Kidney tubule cell (primary cell): Measurements from ENCODE around the gene TMEM270.

ENCODE experiments used
- DNase-seq: peaks from one replicate; pipeline ENCODE4 v3.0.0-alpha.2; 2018; ENCODE audit warnings: low spot score

TMEM270 gene

GRCh38 chr7:73887762-73888161 lies 26.8 kb downstream of the TMEM270 start:
- no peak for DNase-seq

DNA sequence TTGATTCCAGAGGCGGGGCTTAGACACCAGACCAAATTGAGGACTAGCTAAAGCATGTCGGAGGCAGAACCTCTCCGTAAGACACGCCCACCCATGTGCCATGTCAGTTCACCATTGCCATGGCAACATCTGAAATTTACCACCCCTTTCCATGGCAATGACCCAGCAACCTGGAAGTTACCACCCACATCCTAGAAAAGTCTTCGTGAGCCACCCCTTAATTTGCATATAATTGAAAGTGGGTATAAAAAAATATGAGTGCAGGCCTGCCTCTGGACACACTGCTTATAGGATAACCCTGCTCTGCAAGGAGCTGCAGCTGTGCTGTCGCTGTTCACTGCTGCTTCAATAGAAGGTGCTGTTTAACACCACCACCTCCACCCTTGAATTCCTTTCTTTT lies 28.0 kb downstream of the TMEM270 start:
- DNase-seq: no peak

- DNase-seq: no peak
These were observed 29.7 kb downstream of the TMEM270 start for GRCh38 chr7:73890555-73891147.

DNA sequence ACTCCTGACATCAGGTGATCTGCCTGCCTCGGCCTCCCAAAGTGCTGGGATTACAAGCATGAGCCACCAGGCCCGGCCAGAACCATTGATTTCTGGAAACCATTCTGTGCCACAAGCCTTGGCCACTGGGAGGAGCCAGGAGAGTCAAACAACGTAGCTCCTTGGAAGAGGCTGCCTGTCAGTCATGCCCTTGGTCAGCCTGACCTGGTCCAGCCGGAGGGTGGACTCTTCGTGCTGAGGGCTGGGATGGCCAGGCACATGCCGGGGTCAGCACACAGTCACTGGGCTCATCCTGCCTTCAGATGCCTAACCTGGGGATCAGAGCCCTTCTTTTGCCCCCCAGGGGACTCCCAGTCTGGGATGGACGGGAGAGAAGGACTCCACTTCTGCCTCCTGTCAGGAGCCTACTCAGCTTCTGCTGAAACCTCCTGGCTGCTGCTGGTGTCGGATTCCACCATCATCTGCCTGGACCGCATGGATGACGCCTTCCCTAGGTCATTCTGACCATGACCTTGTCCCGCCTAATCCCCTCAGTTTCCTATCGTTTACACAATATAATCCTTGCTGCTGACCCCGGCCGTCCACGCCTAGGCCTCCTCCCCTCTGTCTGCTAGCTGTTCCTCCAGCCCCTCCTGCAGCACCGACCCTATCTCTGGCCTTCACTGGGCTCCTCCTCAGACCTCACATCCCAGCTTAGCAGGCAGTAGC lies 30.4 kb downstream of the TMEM270 start:
- DNase-seq: no peak

DNA sequence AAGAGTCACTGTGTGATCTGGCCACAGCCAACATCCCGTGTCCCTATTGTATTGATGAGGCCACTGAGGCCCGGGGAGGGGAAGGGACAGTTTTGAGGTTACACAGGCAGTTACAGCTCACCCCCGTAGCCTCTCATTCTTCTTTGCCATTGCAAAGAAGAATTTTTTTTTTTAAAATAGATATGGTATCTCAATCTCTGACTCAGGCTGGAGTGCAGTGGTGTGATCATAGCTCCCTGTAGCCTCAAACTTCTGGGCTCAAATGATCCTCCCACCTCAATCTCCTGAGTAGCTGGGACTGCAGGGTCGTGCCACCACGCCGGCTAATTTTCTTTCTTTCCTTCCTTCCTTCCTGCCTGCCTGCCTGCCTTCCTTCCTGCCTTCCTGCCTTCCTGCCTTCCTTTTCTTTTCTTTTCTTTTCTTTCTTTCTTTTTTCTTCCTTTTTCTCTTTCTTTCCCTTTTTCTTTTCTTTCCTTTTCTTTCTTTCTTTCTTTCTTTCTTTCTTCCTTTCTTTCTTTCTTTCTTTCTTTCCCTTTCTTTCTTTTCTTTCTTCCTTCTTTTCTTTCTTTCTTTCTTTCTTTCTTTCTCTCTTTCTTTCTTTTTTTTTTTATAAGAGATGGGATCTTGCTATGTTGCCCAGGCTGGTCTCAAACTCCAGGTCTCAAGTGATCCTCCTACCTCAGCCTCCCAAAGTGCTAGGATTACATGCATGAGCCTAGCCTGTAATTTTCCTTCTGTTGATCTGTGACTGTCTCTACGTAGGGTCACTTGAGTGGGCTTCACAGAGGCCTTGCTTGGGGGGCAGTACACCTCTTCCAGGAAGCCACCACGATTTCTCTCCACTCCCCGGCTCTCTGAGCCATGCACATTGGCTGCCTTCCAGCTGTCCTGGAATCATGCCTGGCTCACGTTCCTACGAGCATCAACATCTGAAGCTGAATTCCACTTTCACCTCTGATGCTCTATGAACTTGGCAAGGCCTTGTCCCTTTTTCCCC lies 31.3 kb downstream of the TMEM270 start:
- peak; percentile 58 for DNase-seq

GRCh38 chr7:73893342-73894101 lies 32.6 kb downstream of the TMEM270 start:
- no peak for DNase-seq

DNA sequence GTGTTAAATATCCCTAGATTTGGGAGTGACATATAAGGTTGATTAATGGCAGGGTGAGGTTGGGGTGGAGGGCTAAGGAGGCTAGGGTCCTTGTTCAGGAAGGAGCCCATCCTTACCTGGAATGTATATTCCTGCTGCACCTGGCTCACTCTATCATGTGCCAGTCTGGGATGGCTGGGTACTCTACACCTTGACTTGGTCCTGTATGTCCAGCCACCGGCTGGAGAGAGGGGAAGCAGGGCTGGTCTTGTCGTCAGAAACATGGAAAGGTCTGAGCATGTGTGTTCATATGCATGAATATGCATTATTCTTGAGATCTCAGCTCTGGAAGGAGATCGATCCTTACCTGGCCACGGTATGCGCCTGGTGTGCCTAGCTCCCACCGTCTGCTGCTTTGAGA lies 33.2 kb downstream of the TMEM270 start:
- DNase-seq: no peak

- DNase-seq: peak; percentile 98
These were observed 34.0 kb downstream of the TMEM270 start for GRCh38 chr7:73894733-73895551.

GRCh38 chr7:73895626-73896025 lies 34.7 kb downstream of the TMEM270 start:
- no peak for DNase-seq

GRCh38 chr7:73896454-73896853 lies 35.5 kb downstream of the TMEM270 start:
- DNase-seq: peak; percentile 64

DNA sequence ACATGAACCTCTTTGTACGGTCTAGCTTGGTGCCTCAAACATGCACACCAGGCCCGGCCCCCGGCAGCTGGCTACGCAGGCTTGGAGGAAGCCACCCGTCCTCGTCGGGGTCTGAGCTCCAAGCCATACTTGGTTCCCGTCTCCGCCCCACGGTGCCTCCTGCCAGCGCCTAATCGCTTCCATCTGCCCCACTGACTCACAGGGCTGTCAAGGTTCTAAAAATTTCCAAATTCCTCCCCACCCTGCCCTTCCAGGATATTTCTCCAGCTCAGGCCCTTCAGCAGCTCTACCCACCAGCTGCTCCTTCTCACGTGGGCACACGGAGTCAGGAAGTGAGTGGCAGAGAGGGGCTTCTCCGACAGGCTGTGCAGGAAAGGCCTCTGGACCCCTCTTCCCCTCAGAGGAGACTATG lies 38.8 kb downstream of the TMEM270 start:
- no peak for DNase-seq

GRCh38 chr7:73900286-73900685 lies 39.3 kb downstream of the TMEM270 start:
- no peak for DNase-seq

GRCh38 chr7:73901231-73901822 lies 40.4 kb downstream of the TMEM270 start:
- no peak for DNase-seq

DNA sequence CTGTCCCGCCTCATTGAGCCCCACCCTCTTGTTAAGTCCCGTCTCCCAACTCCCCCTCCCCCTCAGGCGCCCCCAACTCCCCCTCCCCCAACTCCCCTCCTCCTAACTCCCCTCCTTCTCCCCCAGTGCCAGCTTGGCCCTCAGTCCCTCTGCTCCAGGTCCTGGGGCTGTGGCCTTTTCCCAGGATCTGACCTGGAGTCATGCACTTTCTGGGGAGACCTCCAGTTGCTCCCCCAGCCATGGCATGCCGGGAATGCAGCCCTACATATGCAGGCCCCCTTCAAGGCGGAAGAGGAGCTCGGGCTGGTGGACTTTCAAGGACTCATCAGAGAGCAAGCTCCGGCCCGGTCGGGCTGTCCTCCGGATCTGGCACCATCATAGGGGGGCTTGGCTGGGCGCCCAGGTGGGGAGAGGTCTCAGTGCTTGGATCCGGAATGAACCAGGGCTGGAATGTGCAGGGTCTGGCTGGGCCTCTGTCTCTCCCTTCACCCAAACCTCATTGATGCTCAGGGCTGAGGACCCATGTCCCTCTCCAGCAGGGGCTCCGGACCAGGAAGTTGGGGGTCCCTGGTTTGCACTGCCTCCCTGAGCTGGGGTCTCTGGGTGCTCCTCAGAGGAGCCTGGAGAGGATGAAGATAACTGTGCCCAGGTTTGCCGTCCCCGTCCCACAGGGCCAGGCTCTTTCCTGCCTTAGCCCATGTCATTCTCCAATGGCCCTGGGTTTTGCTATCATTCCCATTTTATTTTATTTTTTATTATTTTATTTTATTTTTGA lies 41.1 kb downstream of the TMEM270 start:
- no peak for DNase-seq

DNA sequence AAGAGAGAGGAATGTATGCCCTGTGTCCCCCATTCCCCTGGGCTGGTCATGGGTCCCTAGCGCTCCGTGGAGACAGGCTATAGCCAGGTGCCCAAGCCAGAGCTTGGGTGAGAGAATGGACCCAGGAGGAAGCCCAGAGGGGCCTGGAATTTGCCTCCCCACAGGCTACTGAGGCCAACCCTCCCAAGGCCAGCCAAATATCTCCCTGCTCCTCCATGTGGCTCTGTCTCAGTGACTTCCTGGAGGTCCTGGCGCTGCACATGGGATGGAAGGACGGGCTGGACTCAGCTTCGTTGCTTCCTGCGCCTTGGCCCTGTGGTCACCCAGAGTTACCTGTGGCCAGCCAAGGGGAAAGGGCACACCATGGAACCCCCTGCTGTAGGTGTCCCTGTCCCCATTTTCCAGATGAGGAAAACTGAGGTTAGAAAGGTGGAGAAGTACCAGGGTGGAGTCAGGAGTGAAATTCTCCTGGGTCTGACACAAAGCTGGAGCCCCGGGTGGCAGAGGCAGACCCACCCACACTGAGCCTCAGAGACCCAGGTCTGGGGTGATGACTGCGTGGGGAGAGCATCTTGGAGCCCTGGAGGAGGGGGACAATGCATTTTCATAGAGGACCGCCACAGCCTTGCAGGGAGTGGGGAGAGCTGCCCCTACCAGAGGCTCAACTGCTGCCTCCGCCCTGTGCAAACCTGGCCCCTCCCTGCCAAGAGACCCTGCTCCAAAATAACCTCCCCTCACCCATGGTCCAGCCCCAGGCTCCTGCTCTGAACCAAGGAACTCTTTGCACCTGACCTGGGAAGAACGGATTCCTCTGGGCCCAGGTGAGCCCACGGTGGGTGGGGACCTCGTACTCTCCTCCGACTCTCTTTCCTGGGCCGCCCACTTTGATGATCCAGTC lies 42.6 kb downstream of the TMEM270 start:
- DNase-seq: no peak

GRCh38 chr7:73904219-73905137 lies 43.5 kb downstream of the TMEM270 start:
- peak; percentile 17 for DNase-seq

GRCh38 chr7:73905360-73905759 lies 44.4 kb downstream of the TMEM270 start:
- no peak for DNase-seq

- DNase-seq: no peak
These were observed 45.9 kb downstream of the TMEM270 start for GRCh38 chr7:73906874-73907273.
